Mesenteric fat pad (tissue), 1 donor: Measurements from ENCODE around the gene FHL2. TPM values are rescaled to one million over a fixed set of nuclear protein-coding genes. Genes with fewer than 3 reads are reported as not detected.
A peak's percentile ranks its signal among the peaks of the same experiment; 100 is the strongest.
"Not testable (repeated sequence)": the region's sequence is repeated elsewhere in the genome, so short reads cannot be mapped to it uniquely, and the experiment has no call there.

Experiments
- DNase-seq: peaks from one replicate; pipeline ENCODE4 v3.0.0-alpha.2; 2020; ENCODE audit warnings: low spot score
- total RNA-seq: library from RNA; stranded (reverse); fragmentation: NEBNext Ultra II Directional; extraction: Animal tissue kit (Norgen Biotek cat#: 25700); gene quantifications from one replicate; pipeline ENCODE4 v1.2.1, GENCODE V29; 2021
- donor health status: DM: yes; HTN: yes; CAD: no.

Gene FHL2
- total RNA-seq, 1 donor from 2014 or later: 36.3 TPM

GRCh38 chr2:105357122-105357521, 41.7 kb downstream of the FHL2 start:
- no peak for DNase-seq

- DNase-seq: no peak
Measured at GRCh38 chr2:105344704-105345345, 54.0 kb downstream of the FHL2 start.

- DNase-seq: no peak
Measured at GRCh38 chr2:105339414-105339813, 59.4 kb downstream of the FHL2 start.

GRCh38 chr2:105338020-105338385, 60.8 kb downstream of the FHL2 start:
- DNase-seq: no peak

- DNase-seq: peak; percentile 96
Measured at GRCh38 chr2:105337122-105338019, 61.5 kb downstream of the FHL2 start, which contains the start of gene C2orf49. TSS of gene C2orf49 (plus strand) at chr2:105337540. CDS start at chr2:105337588, 48 bp downstream.

- DNase-seq: no peak
Measured at GRCh38 chr2:105336786-105337121, 62.1 kb downstream of the FHL2 start.

GRCh38 chr2:105335469-105335868, 63.4 kb downstream of the FHL2 start:
- DNase-seq: no peak

- DNase-seq: no peak
Measured at GRCh38 chr2:105334211-105334610, 64.6 kb downstream of the FHL2 start.

GRCh38 chr2:105330681-105331375, 68.0 kb downstream of the FHL2 start:
- DNase-seq: no peak

- no peak for DNase-seq
Measured at GRCh38 chr2:105329561-105330495, 69.0 kb downstream of the FHL2 start, which contains the start of gene TGFBRAP1. TSS of gene TGFBRAP1 (minus strand) at chr2:105329735. CDS start at chr2:105308301, 21,434 bp downstream.

GRCh38 chr2:105329197-105329554, 69.7 kb downstream of the FHL2 start:
- no peak for DNase-seq

- no peak for DNase-seq
Measured at GRCh38 chr2:105328281-105329196, 70.3 kb downstream of the FHL2 start.

GRCh38 chr2:105327690-105328089, 71.2 kb downstream of the FHL2 start:
- no peak for DNase-seq

- not testable (repeated sequence) for DNase-seq
Measured at GRCh38 chr2:105327271-105327670, 71.6 kb downstream of the FHL2 start.

GRCh38 chr2:105325389-105325963, 73.4 kb downstream of the FHL2 start:
- DNase-seq: no peak

- no peak for DNase-seq
Measured at GRCh38 chr2:105324732-105325131, 74.1 kb downstream of the FHL2 start.

GRCh38 chr2:105324101-105324500, 74.8 kb downstream of the FHL2 start:
- no peak for DNase-seq

- no peak for DNase-seq
Measured at GRCh38 chr2:105323111-105323510, 75.7 kb downstream of the FHL2 start.

GRCh38 chr2:105321875-105322646, 76.8 kb downstream of the FHL2 start:
- DNase-seq: no peak
